Sigmoid colon (tissue), 4 donors: Measurements from ENCODE around the gene AKAP8.

ENCODE experiments used
- EP300 ChIP-seq, 4 donors: sonication (generic); formaldehyde crosslinking; IDR thresholded peaks; one replicate each; pipeline ENCODE4 v1.6.1; 2017; ENCODE audit warnings: antibody characterized with exemption in 4 of 4
- POLR2A ChIP-seq, 2 donors: fragments of 450-650 bp; IDR thresholded peaks; one replicate each; pipeline ENCODE4 v1.6.1; 2016; ENCODE audit warnings: antibody characterized with exemption in 2 of 2, mild to moderate bottlenecking in 2 of 2, moderate library complexity in 2 of 2
- TF ChIP-seq, protein P1 (sequence below), 4 experiments: fragments of 450-650 bp in 3 of 4; fragments of 200-600 bp in 1 of 4; IDR thresholded peaks; one replicate each; pipeline ENCODE4 v1.5.1; 2016 to 2019; ENCODE audit warnings: antibody characterized with exemption in 4 of 4, mild to moderate bottlenecking in 3 of 4, moderate library complexity in 2 of 4

DNA sequence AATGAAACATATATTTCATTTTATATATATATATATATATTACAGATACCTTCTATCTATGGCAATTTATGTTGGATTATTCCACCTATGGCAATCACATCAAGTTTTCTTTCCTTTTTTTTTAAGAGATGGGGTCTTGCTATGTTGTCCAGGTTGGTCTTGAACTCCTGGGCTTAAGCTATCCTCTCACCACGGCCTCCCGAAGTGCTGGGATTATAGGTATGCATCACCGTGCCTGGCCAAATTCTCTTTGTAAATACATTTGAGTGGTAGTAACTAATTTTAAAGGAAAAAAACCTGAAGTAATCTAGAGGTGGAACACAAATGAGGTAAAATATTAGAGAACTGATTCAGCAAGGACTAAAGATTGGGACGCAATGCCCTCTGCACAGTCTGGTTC, 25.7 kb downstream of the AKAP8 start:
- TF ChIP-seq EP300 (IDR thresholded peaks at IDR 0.05), result no peak
- no peak for TF ChIP-seq POLR2A (IDR thresholded peaks at IDR 0.05)
- TF ChIP-seq, protein P1, sequence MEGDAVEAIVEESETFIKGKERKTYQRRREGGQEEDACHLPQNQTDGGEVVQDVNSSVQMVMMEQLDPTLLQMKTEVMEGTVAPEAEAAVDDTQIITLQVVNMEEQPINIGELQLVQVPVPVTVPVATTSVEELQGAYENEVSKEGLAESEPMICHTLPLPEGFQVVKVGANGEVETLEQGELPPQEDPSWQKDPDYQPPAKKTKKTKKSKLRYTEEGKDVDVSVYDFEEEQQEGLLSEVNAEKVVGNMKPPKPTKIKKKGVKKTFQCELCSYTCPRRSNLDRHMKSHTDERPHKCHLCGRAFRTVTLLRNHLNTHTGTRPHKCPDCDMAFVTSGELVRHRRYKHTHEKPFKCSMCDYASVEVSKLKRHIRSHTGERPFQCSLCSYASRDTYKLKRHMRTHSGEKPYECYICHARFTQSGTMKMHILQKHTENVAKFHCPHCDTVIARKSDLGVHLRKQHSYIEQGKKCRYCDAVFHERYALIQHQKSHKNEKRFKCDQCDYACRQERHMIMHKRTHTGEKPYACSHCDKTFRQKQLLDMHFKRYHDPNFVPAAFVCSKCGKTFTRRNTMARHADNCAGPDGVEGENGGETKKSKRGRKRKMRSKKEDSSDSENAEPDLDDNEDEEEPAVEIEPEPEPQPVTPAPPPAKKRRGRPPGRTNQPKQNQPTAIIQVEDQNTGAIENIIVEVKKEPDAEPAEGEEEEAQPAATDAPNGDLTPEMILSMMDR (IDR thresholded peaks at IDR 0.05), result no peak
